SJCRH30 (cell line): ENCODE results near the gene SDK2. TPM values are rescaled to one million over a fixed set of nuclear protein-coding genes. Genes with fewer than 3 reads are reported as not detected.

Experiments
- DNase-seq, 2 experiments: peaks; one replicate each; pipeline ENCODE4 v3.0.0-alpha.2; 2015 to 2020
- H3K27ac ChIP-seq: fragments of 250-450 bp; sonication (Bioruptor Pico); 2 replicates; pipeline ENCODE4 v1.5.1; 2020; ENCODE audit warnings: mild to moderate bottlenecking, moderate library complexity
- H3K27me3 ChIP-seq: fragments of 250-450 bp; sonication (Bioruptor Pico); 2 replicates; pipeline ENCODE4 v1.5.1; 2020; ENCODE audit warnings: mild to moderate bottlenecking, moderate library complexity
- H3K36me3 ChIP-seq: fragments of 250-450 bp; sonication (Bioruptor Pico); 2 replicates; pipeline ENCODE4 v1.5.1; 2020; ENCODE audit warnings: mild to moderate bottlenecking, moderate library complexity
- H3K4me1 ChIP-seq: fragments of 250-450 bp; sonication (Bioruptor Pico); 2 replicates; pipeline ENCODE4 v1.5.1; 2020; ENCODE audit warnings: mild to moderate bottlenecking, moderate library complexity
- H3K4me3 ChIP-seq: fragments of 250-450 bp; sonication (Bioruptor Pico); 2 replicates; pipeline ENCODE4 v1.5.1; 2020; ENCODE audit warnings: mild to moderate bottlenecking, moderate library complexity
- H3K9me3 ChIP-seq: fragments of 250-450 bp; sonication (Bioruptor Pico); replicated peaks from 2 replicates; pipeline ENCODE4 v1.5.1; 2020; ENCODE audit warnings: mild to moderate bottlenecking, moderate library complexity
- total RNA-seq: library from RNA; depleted of rRNA; stranded (reverse); fragments of >200 nt; shearing (Covaris generic); gene quantifications from 2 replicates; pipeline ENCODE4 v1.2.3, GENCODE V29; 2014

Gene SDK2
- total RNA-seq, 1 experiment from 2014 or later, result 15.2 TPM

- H3K4me1 ChIP-seq, result no peaks in the 10 kb centered on the region
- no peak overlapping the region for H3K4me3 ChIP-seq
- no peak for DNase-seq
- H3K36me3 ChIP-seq, result peaks cover 7% of the 10 kb centered on the region
- no peaks in the 10 kb centered on the region for H3K27me3 ChIP-seq
- H3K27ac ChIP-seq, result no peak overlapping the region
- no peaks in the 10 kb centered on the region for H3K9me3 ChIP-seq
These were observed 228.5 kb downstream of the SDK2 start for GRCh38 chr17:73415782-73416181.

GRCh38 chr17:73414171-73414955 is 229.9 kb downstream of the SDK2 start:
- no peaks in the 10 kb centered on the region for H3K27me3 ChIP-seq
- no peak overlapping the region for H3K4me3 ChIP-seq
- no peak for DNase-seq
- peaks cover 7% of the 10 kb centered on the region for H3K36me3 ChIP-seq
- H3K9me3 ChIP-seq, result no peaks in the 10 kb centered on the region
- no peaks in the 10 kb centered on the region for H3K4me1 ChIP-seq
- no peak overlapping the region for H3K27ac ChIP-seq

- Histone ChIP-seq H3K4me1 (no peaks in the 10 kb centered on the region), H3K27me3 (no peaks in the 10 kb centered on the region), H3K9me3 (no peaks in the 10 kb centered on the region), H3K36me3 (peaks cover 5% of the 10 kb centered on the region; the same call in 1 of the 2 replicates), H3K27ac (no peak overlapping the region), H3K4me3 (no peak overlapping the region)
- DNase-seq, result peak in 1 of 2 experiments; percentile 25
These were observed 231.3 kb downstream of the SDK2 start for GRCh38 chr17:73412914-73413313.

DNA sequence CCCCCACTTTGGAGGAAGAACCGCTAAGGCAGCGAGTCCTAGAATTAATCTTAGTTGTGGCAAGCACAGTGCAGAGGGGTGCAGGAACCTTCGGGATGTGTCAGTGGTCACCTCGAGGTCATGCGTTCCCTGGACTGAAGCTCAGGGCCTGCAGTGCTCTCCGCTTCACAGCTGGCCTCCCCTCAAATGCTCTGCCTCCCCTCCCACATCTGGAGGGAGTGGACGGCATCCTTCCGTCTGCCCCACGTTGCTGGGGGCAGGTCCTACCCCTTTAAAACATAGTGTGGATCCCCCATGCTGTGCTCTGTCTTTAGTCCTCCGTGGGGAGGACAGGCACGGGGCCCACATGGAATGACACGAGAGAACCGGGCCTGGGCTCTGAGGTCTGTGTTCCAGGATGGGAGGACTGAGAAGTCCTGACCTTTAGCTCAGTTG is 232.9 kb downstream of the SDK2 start:
- H3K4me1 ChIP-seq, result no peaks in the 10 kb centered on the region
- DNase-seq, result no peak
- H3K36me3 ChIP-seq, result peaks cover 5% of the 10 kb centered on the region; the same call in 1 of the 2 replicates
- H3K27me3 ChIP-seq, result no peaks in the 10 kb centered on the region
- H3K4me3 ChIP-seq, result no peak overlapping the region
- no peaks in the 10 kb centered on the region for H3K9me3 ChIP-seq
- no peak overlapping the region for H3K27ac ChIP-seq

DNA sequence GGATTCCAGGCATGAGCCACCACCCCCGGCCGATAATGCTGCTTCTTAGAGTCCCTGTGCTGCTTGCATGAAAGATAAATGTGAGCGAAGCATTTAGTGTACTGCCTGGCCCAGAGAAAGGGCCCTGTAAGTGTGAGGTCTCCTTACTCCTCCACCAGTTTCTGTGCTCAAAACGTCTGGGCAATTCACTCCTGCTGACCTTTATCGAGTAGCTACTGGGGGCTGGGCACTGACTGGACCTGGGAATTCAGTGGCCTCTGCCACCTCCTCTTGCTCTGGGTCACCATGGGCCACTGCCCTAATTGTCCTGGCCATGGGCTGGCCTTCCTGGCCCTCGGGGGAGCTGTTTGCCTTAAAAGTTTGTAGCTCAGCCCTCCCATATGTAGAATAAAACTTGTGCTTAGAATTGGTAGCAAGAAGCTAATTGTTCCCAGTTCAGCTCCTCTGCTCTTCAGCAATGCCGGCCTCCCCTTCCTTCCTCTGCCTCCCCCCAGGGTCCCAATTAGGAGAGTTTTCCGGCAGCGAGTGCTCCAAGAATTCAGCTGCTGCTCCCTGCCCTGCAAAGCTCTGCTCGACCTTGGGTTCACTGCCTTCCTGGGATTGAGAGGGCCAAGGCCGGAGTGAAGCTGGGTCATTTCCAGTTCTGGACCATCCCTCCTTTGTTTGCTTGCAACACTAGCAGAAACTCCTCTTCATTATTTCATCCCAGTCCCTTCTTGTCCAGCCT is 233.5 kb downstream of the SDK2 start:
- H3K9me3 ChIP-seq, result no peaks in the 10 kb centered on the region
- H3K4me3 ChIP-seq, result no peak overlapping the region
- H3K36me3 ChIP-seq, result peaks cover 4% of the 10 kb centered on the region; the same call in 1 of the 2 replicates
- H3K27ac ChIP-seq, result no peak overlapping the region
- H3K27me3 ChIP-seq, result no peaks in the 10 kb centered on the region
- DNase-seq, result no peak
- no peaks in the 10 kb centered on the region for H3K4me1 ChIP-seq

GRCh38 chr17:73404246-73404645 is 240.0 kb downstream of the SDK2 start:
- no peak for DNase-seq
- H3K9me3 ChIP-seq, result no peaks in the 10 kb centered on the region

GRCh38 chr17:73402466-73402865 is 241.8 kb downstream of the SDK2 start:
- H3K36me3 ChIP-seq, result peaks cover 2% of the 10 kb centered on the region; the same call in 1 of the 2 replicates
- H3K27ac ChIP-seq, result no peak overlapping the region
- no peaks in the 10 kb centered on the region for H3K9me3 ChIP-seq
- DNase-seq, result no peak
- no peak overlapping the region for H3K4me3 ChIP-seq
- no peaks in the 10 kb centered on the region for H3K4me1 ChIP-seq
- no peaks in the 10 kb centered on the region for H3K27me3 ChIP-seq

More at GRCh38 chr17:73404246-73404645, 240.0 kb downstream of the SDK2 start:
- Histone ChIP-seq H3K4me1 (no peaks in the 10 kb centered on the region), H3K4me3 (no peak overlapping the region), H3K27me3 (no peaks in the 10 kb centered on the region), H3K36me3 (peaks cover 2% of the 10 kb centered on the region; the same call in 1 of the 2 replicates), H3K27ac (no peak overlapping the region)

DNA sequence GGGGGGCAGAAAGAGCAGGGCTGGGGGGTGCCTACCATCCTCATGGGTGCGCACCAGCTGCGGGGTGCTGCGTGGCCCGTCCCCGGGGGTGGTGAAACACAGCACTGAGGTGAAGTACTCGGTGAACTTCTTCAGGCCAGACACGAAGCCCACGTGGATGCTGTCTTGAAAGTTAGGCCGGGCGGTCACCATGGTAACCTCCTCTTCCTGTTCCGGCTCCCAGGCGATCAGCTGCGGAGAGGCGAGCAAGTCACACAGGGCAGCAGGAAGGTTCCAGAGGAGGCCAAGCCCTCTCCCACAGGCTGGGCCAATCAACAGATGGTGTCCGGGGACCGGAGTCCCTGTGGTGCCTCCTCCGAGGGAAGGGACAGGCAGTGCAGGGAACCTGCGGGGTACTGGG is 242.3 kb downstream of the SDK2 start:
- no peak overlapping the region for H3K4me3 ChIP-seq
- no peaks in the 10 kb centered on the region for H3K4me1 ChIP-seq
- H3K27ac ChIP-seq, result no peak overlapping the region
- H3K36me3 ChIP-seq, result peaks cover 2% of the 10 kb centered on the region; the same call in 1 of the 2 replicates
- no peaks in the 10 kb centered on the region for H3K9me3 ChIP-seq
- no peak for DNase-seq
- no peaks in the 10 kb centered on the region for H3K27me3 ChIP-seq

GRCh38 chr17:73400915-73401545 is 243.2 kb downstream of the SDK2 start:
- DNase-seq, result no peak

DNA sequence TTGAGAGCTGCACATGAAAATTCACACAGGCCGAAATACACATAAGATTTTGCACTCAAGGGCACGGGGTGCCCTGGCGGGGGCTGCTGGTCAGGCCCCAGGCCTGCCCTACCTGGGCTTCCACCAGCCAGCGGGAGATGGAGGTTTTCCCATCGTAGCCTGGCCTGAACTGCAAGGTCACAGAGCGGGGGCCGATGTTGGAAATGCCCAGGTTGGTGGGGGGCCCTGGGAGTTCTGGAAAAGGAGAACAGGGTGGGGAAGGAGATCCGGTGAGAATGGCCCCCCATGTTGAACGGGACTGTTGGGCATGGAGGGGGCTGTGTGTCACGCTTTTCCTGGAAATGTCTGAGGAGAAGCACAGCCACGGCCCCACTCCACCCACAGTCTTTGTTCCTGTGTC is 245.2 kb downstream of the SDK2 start:
- Histone ChIP-seq H3K36me3 (no peaks in the 10 kb centered on the region; the same call in 1 of the 2 replicates), H3K4me3 (no peak overlapping the region), H3K4me1 (peaks cover 13% of the 10 kb centered on the region), H3K9me3 (no peaks in the 10 kb centered on the region), H3K27me3 (no peaks in the 10 kb centered on the region), H3K27ac (no peak overlapping the region)
- no peak for DNase-seq

More at GRCh38 chr17:73400915-73401545, 243.2 kb downstream of the SDK2 start:
- no peaks in the 10 kb centered on the region for H3K4me1 ChIP-seq
- peaks cover 2% of the 10 kb centered on the region; the same call in 1 of the 2 replicates for H3K36me3 ChIP-seq
- no peaks in the 10 kb centered on the region for H3K27me3 ChIP-seq
- H3K9me3 ChIP-seq, result no peaks in the 10 kb centered on the region
- H3K4me3 ChIP-seq, result no peak overlapping the region
- no peak overlapping the region for H3K27ac ChIP-seq

GRCh38 chr17:73397856-73398540 is 246.2 kb downstream of the SDK2 start:
- Histone ChIP-seq H3K4me1 (peaks cover 14% of the 10 kb centered on the region), H3K27ac (no peak overlapping the region), H3K27me3 (no peaks in the 10 kb centered on the region), H3K36me3 (no peaks in the 10 kb centered on the region; the same call in 1 of the 2 replicates), H3K9me3 (no peaks in the 10 kb centered on the region), H3K4me3 (no peak overlapping the region)
- DNase-seq, result no peak

DNA sequence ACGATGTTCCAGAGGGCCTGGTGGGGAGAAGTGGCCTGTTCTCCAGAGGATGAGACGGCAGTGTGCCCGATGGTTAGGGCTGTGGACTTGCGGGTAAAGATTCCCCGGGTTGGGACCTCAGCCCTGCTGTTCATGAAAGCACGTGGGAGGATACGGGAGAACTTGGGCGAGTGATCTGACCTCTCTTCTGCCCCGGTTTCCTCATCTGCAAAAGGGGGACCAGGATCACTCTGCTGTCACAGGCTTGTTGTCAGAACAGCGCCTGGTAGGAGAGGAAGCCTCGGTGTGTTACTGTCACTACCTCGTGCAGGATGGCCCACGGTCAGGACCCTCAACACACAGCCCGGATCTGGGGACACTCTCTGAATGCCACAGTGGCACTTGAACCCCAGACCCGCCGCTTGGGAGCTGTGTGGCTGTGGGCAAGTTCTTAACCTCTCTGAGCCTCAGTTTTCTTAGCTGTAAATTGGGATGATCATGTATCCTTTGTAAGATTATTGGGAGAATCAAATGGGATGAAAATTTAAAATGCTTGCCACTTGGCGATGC is 246.9 kb downstream of the SDK2 start:
- DNase-seq, result no peak
- H3K4me3 ChIP-seq, result no peak overlapping the region
- H3K36me3 ChIP-seq, result no peaks in the 10 kb centered on the region; the same call in 1 of the 2 replicates
- no peaks in the 10 kb centered on the region for H3K27me3 ChIP-seq
- no peaks in the 10 kb centered on the region for H3K9me3 ChIP-seq
- no peak overlapping the region for H3K27ac ChIP-seq
- H3K4me1 ChIP-seq, result peaks cover 14% of the 10 kb centered on the region

- no peak for DNase-seq
- H3K27me3 ChIP-seq, result no peaks in the 10 kb centered on the region
- peaks cover 14% of the 10 kb centered on the region for H3K4me1 ChIP-seq
- no peak overlapping the region for H3K4me3 ChIP-seq
- no peak overlapping the region for H3K27ac ChIP-seq
- no peaks in the 10 kb centered on the region; the same call in 1 of the 2 replicates for H3K36me3 ChIP-seq
- no peaks in the 10 kb centered on the region for H3K9me3 ChIP-seq
These were observed 247.6 kb downstream of the SDK2 start for GRCh38 chr17:73396431-73397277.
